IMR-90 (cell line): Measurements from ENCODE around the gene PSENEN. TPM values are rescaled to one million over a fixed set of nuclear protein-coding genes. Genes with fewer than 3 reads are reported as not detected.

ENCODE experiments used
- ATAC-seq: fragments of 200-7000 bp; cut with Tn5 transposase; 2 replicates; pipeline ENCODE4 v1.9.1; 2020; ENCODE audit warnings: low read depth, mild to moderate bottlenecking, moderate library complexity
- BruUV-seq: library from RNA; stranded (reverse); fragments of 400-500 nt; replicated peaks from 2 replicates; lab custom pipeline; 2021; lab: Mats Ljungman, UMichigan
- CTCF ChIA-PET: fragments of 300-600 bp; formaldehyde crosslinking; extraction: SDS; loops from one replicate; lab custom pipeline; 2021; ENCODE audit warnings: antibody characterized with exemption; lab: Yijun Ruan, JAX
- POLR2A ChIA-PET: fragments of 300-600 bp; sonication (Branson Sonifier 250); formaldehyde crosslinking; loops from one replicate; lab custom pipeline; 2022; ENCODE audit warnings: antibody characterized with exemption; ENCODE audit not compliant: unreplicated experiment; lab: Charles Lee
- DNase-seq: peaks from one replicate; pipeline ENCODE4 v3.0.0; 2013
- H2AFZ ChIP-seq: replicated peaks from 2 replicates; pipeline ENCODE3; 2013; ENCODE audit warnings: low read length, mild to moderate bottlenecking; ENCODE audit not compliant: poor library complexity
- H2AK5ac ChIP-seq: 2 replicates; pipeline ENCODE4 v1.6.1; 2013; ENCODE audit warnings: low read depth, low read length, inconsistent platforms
- H2AK9ac ChIP-seq: replicated peaks from 2 replicates; pipeline ENCODE3; 2013; ENCODE audit warnings: mild to moderate bottlenecking, low read depth, low read length, moderate library complexity; ENCODE audit not compliant: poor library complexity
- H2BK120ac ChIP-seq: 2 replicates; pipeline ENCODE4 v1.6.1; 2013; ENCODE audit warnings: low read depth, low read length, inconsistent platforms
- H2BK15ac ChIP-seq: 3 replicates; pipeline ENCODE4 v1.6.1; 2013; ENCODE audit warnings: low read depth, low read length, inconsistent platforms
- H2BK20ac ChIP-seq: 2 replicates; pipeline ENCODE4 v1.6.1; 2013; ENCODE audit warnings: low read depth, mild to moderate bottlenecking, inconsistent platforms, low read length, moderate library complexity
- H2BK5ac ChIP-seq: 2 replicates; pipeline ENCODE4 v1.6.1; 2013; ENCODE audit warnings: mild to moderate bottlenecking, low read depth, low read length, inconsistent platforms; ENCODE audit not compliant: poor library complexity, severe bottlenecking
- H3K14ac ChIP-seq: replicated peaks from 2 replicates; pipeline ENCODE4 v1.6.1; 2013; ENCODE audit warnings: low read depth, low read length, inconsistent platforms
- H3K18ac ChIP-seq: 2 replicates; pipeline ENCODE4 v1.6.1; 2013; ENCODE audit warnings: low read depth, low read length, control low read depth
- H3K23ac ChIP-seq: 2 replicates; pipeline ENCODE4 v1.6.1; 2013; ENCODE audit warnings: low read depth, low read length, inconsistent platforms
- H3K27ac ChIP-seq: 2 replicates; pipeline ENCODE4 v1.5.1; 2013; ENCODE audit warnings: mild to moderate bottlenecking, control low read depth, low read length; ENCODE audit not compliant: insufficient read depth
- H3K27me3 ChIP-seq: 2 replicates; pipeline ENCODE4 v1.6.1; 2013; ENCODE audit warnings: low read length; ENCODE audit not compliant: control insufficient read depth, insufficient read depth
- H3K36me3 ChIP-seq: 2 replicates; pipeline ENCODE4 v1.6.1; 2013; ENCODE audit warnings: low read length, mixed read lengths; ENCODE audit not compliant: control insufficient read depth, insufficient read depth
- H3K4ac ChIP-seq: 2 replicates; pipeline ENCODE4 v1.6.1; 2013; ENCODE audit warnings: low read depth, low read length, inconsistent platforms
- H3K4me1 ChIP-seq: 2 replicates; pipeline ENCODE4 v1.6.1; 2013; ENCODE audit warnings: low read length, mixed read lengths; ENCODE audit not compliant: control insufficient read depth, insufficient read depth
- H3K4me2 ChIP-seq: 2 replicates; pipeline ENCODE4 v1.6.1; 2013; ENCODE audit warnings: low read depth, mild to moderate bottlenecking, control low read depth, low read length, moderate library complexity
- H3K4me3 ChIP-seq: 2 replicates; pipeline ENCODE4 v1.5.1; 2013; ENCODE audit warnings: low read depth, mild to moderate bottlenecking, control low read depth, low read length, moderate library complexity; ENCODE audit not compliant: insufficient read depth
- H3K56ac ChIP-seq: 2 replicates; pipeline ENCODE4 v1.6.1; 2013; ENCODE audit warnings: low read length, inconsistent platforms; ENCODE audit not compliant: insufficient read depth; ENCODE audit errors: extremely low read depth
- H3K79me1 ChIP-seq, 2 experiments: 2 replicates each; pipeline ENCODE4 v1.6.1; 2013; ENCODE audit warnings: low read length in 2 of 2, inconsistent platforms in 1 of 2, low read depth in 1 of 2
- H3K9ac ChIP-seq: 2 replicates; pipeline ENCODE4 v1.6.1; 2013; ENCODE audit warnings: low read depth, low read length, control low read depth
- H3K9me1 ChIP-seq: 2 replicates; pipeline ENCODE4 v1.6.1; 2013; ENCODE audit warnings: low read length, inconsistent platforms; ENCODE audit not compliant: insufficient read depth
- H3K9me3 ChIP-seq: 2 replicates; pipeline ENCODE4 v1.6.1; 2013; ENCODE audit warnings: low read length; ENCODE audit not compliant: control insufficient read depth, insufficient read depth
- H4K20me1 ChIP-seq: 2 replicates; pipeline ENCODE4 v1.6.1; 2013; ENCODE audit warnings: low read length, inconsistent platforms; ENCODE audit not compliant: insufficient read depth
- H4K5ac ChIP-seq: 2 replicates; pipeline ENCODE4 v1.6.1; 2013; ENCODE audit warnings: mild to moderate bottlenecking, low read depth, low read length, control low read depth
- H4K8ac ChIP-seq, 2 experiments: 2 replicates each; pipeline ENCODE4 v1.6.1; 2013; ENCODE audit warnings: low read depth in 2 of 2, low read length in 2 of 2, control low read depth in 1 of 2, inconsistent platforms in 1 of 2
- H4K91ac ChIP-seq: 2 replicates; pipeline ENCODE4 v1.6.1; 2013; ENCODE audit warnings: low read depth, low read length, inconsistent platforms; ENCODE audit not compliant: insufficient read depth
- BHLHE40 ChIP-seq: fragments of 150-350 bp; IDR thresholded peaks from 2 replicates; pipeline ENCODE4 v1.6.1; 2016; ENCODE audit warnings: mild to moderate bottlenecking, low read depth, low read length
- CHD1 ChIP-seq: IDR thresholded peaks from 2 replicates; pipeline ENCODE4 v1.6.1; 2012; ENCODE audit warnings: low read depth, low read length, improper control_type of control experiment
- CTCF ChIP-seq: conservative IDR thresholded peaks from 2 replicates; pipeline ENCODE4 v1.5.1; 2012; ENCODE audit warnings: mild to moderate bottlenecking, low read depth, low read length, improper control_type of control experiment
- FOS ChIP-seq: fragments of 150-350 bp; IDR thresholded peaks from 2 replicates; pipeline ENCODE4 v1.6.1; 2016; ENCODE audit warnings: low read depth, low read length
- MAZ ChIP-seq: IDR thresholded peaks from 2 replicates; pipeline ENCODE4 v1.6.1; 2012; ENCODE audit warnings: low read depth, mild to moderate bottlenecking, low read length, improper control_type of control experiment, moderate library complexity, borderline replicate concordance
- MXI1 ChIP-seq: IDR thresholded peaks from 2 replicates; pipeline ENCODE4 v1.6.1; 2012; ENCODE audit warnings: low read depth, mild to moderate bottlenecking, low read length, moderate library complexity, borderline replicate concordance
- NFE2L2 ChIP-seq: fragments of 150-350 bp; IDR thresholded peaks from 2 replicates; pipeline ENCODE4 v1.6.1; 2016; ENCODE audit warnings: low read depth, mild to moderate bottlenecking, low read length
- POLR2A ChIP-seq: IDR thresholded peaks from 2 replicates; pipeline ENCODE4 v1.6.1; 2012; ENCODE audit warnings: mild to moderate bottlenecking, low read depth, low read length
- RAD21 ChIP-seq: IDR thresholded peaks from 2 replicates; pipeline ENCODE4 v1.6.1; 2012; ENCODE audit warnings: low read length, improper control_type of control experiment
- RFX5 ChIP-seq: IDR thresholded peaks from 2 replicates; pipeline ENCODE4 v1.8.0; 2012; ENCODE audit warnings: low read depth, mild to moderate bottlenecking, low read length, moderate library complexity
- SMC3 ChIP-seq: fragments of 150-350 bp; IDR thresholded peaks from 2 replicates; pipeline ENCODE4 v1.6.1; 2016; ENCODE audit warnings: low read depth, mild to moderate bottlenecking, antibody characterized with exemption, low read length, moderate library complexity
- WGBS, 2 experiments: methylation state at CpG; one replicate each; pipeline versions ENCODE4 v1.1.5 to v1.1.7; 2013; ENCODE audit warnings: missing lambda C conversion rate in 2 of 2; ENCODE audit not compliant: insufficient read length in 1 of 2; ENCODE audit errors: extremely low coverage in 2 of 2; 5-methylcytosine and 5-hydroxymethylcytosine counted together
- dilution Hi-C: fragments of 300-500 bp; cut with HindIII; formaldehyde crosslinking; loops from one replicate; pipeline ENCODE4 v1.14.3; 2018; ENCODE audit warnings: low sequenced_read_pairs; ENCODE audit not compliant: unreplicated experiment
- in situ Hi-C: fragments of 300-500 bp; cut with MboI; formaldehyde crosslinking; loops from 3 replicates; pipeline ENCODE4 v1.14.3; 2019; ENCODE audit warnings: low sequenced_read_pairs, inconsistent platforms, mixed read lengths
- intact Hi-C: fragments of 100-400 bp; cut with micrococcal nuclease; formaldehyde crosslinking; loops from 2 replicates; pipeline ENCODE4 v1.10.0; 2022
- polyA plus RNA-seq, 3 experiments: library from polyadenylated mRNA; depleted of rRNA; stranded (reverse); fragments of >200 nt; gene quantifications; 2 replicates each; pipeline ENCODE4 v1.2.3, GENCODE V29; 2012; ENCODE audit warnings: low replicate concordance in 1 of 3
- total RNA-seq: library from RNA; depleted of rRNA; stranded (reverse); fragments of >200 nt; gene quantifications from 2 replicates; pipeline ENCODE4 v1.2.3, GENCODE V29; 2012
- TF ChIP-seq, protein P1 (sequence below): fragments of 150-350 bp; IDR thresholded peaks from 2 replicates; pipeline ENCODE4 v1.6.1; 2016; ENCODE audit warnings: low read depth, mild to moderate bottlenecking, low read length, moderate library complexity, borderline replicate concordance
- TF ChIP-seq, protein P2 (sequence below): fragments of 150-350 bp; IDR thresholded peaks from 2 replicates; pipeline ENCODE4 v1.6.1; 2017; ENCODE audit warnings: mild to moderate bottlenecking, antibody characterized with exemption, low read length, low read depth

Gene PSENEN
- total and polyA plus RNA-seq, 2 of the 4 experiments (the other 2 are of a cell fraction): 9.0 to 47.0 TPM

DNA sequence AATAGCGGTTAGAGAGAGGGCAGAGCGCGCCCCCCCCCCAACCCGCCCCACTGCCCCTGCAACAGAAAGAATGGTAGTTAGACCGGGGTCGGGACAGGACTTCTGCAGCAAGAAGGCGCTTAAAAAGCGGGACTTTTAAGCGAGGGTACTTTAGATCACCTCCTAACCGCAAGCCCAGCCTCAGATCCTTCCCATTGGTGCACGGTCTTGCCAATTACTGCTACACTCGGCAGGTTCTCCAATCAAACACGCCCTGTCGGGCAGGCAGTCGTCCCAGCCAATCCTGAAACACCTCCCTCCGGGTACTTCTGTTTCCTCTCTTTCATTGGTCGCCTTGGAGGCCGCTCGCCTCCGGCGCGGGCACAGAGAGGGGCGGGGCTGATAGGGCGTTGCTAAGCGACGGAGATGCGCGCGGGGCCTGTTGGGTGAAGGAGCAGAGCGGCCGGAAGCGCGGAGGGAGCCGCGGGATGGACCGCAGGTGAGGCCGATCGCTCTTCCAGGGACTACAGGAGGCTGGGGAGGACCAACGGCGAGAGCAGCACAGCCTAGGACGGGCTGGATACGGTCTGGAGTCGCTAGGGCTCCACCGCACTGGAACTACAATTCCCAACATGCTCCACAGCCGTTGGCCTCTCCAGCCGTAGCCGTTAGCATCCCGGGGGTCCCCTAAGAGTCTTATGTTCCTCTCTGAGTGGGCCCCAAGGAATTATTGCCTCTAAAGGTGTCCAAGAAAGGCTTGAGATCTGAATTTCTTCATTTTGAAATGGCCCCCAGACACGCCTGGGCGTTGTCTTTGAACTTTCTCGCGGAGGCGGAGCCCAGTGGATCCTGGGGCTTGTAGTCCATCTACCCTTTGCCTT is 12.5 kb downstream of the PSENEN start, which contains the start of gene PROSER3:
Gene PROSER3, plus strand, starts transcription at position 428 of the 860 bp plus-strand sequence. Its CDS starts 40 bp downstream, at position 468.
- intact Hi-C loops: loop anchor here (2.0 to 5.0 kb wide), 2 partner anchors 17 to 174 kb away; partner anchors contain the start of gene ARHGAP33
- peak; percentile 86 for ATAC-seq
- ChIA-PET POLR2A (no interaction called here), CTCF (interaction anchor here (0.6 kb wide), 1 partner anchor 173 kb away, joined by 3 read pairs; no protein-coding TSS in a partner anchor)
- Histone ChIP-seq H4K8ac (peak within 1 kb of the TSS; percentile 80 to 99), H2AK9ac (peak within 1 kb of the TSS; percentile 95), H4K5ac (peak within 1 kb of the TSS; percentile 80), H3K18ac (peak within 1 kb of the TSS; percentile 68), H3K27me3 (no peaks in the 10 kb centered on the region), H3K4ac (peak within 1 kb of the TSS; percentile 93), H2AK5ac (peak within 1 kb of the TSS; percentile 82), H2BK5ac (peak within 1 kb of the TSS; percentile 96), H3K9me3 (no peaks in the 10 kb centered on the region), H3K79me1 (peaks cover 35 to 64% of the 10 kb centered on the region in 2 experiments), H3K56ac (peak within 1 kb of the TSS; percentile 95), H3K23ac (peak within 1 kb of the TSS; percentile 96), H2BK120ac (peak within 1 kb of the TSS; percentile 92), H3K4me3 (peak within 1 kb of the TSS; percentile 58), H4K20me1 (peaks cover 6% of the 10 kb centered on the region; the same call in 1 of the 2 replicates), H4K91ac (peak within 1 kb of the TSS; percentile 92), H3K4me1 (peaks cover 13% of the 10 kb centered on the region), H3K4me2 (peak within 1 kb of the TSS; percentile 93), H3K27ac (peak within 1 kb of the TSS; percentile 97), H2BK15ac (peak within 1 kb of the TSS; percentile 56; the same call in 1 of the 3 replicates), H3K9me1 (peaks cover 20% of the 10 kb centered on the region; the same call in 1 of the 2 replicates), H3K36me3 (peaks cover 28% of the 10 kb centered on the region), H3K14ac (peak within 1 kb of the TSS; percentile 96), H2BK20ac (peak within 1 kb of the TSS; percentile 47; the same call in 1 of the 2 replicates), H2AFZ (peak within 1 kb of the TSS; percentile 96), H3K9ac (peak within 1 kb of the TSS; percentile 90)
- WGBS, 2 experiments: 2% methylated on average over 14 of the region's 53 CpGs; no CpG with 5 or more reads in 1 of the 2 experiments
- DNase-seq: peak; percentile 100
- in situ Hi-C loops: no loop called here
- dilution Hi-C loops: no loop called here
- BruUV-seq: TSS peak; percentile 74
- TF ChIP-seq, protein P1, sequence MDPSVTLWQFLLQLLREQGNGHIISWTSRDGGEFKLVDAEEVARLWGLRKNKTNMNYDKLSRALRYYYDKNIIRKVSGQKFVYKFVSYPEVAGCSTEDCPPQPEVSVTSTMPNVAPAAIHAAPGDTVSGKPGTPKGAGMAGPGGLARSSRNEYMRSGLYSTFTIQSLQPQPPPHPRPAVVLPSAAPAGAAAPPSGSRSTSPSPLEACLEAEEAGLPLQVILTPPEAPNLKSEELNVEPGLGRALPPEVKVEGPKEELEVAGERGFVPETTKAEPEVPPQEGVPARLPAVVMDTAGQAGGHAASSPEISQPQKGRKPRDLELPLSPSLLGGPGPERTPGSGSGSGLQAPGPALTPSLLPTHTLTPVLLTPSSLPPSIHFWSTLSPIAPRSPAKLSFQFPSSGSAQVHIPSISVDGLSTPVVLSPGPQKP: no peak
- no peak for TF ChIP-seq CTCF
- no peak; the same call in 1 of the 2 replicates for TF ChIP-seq CHD1
- TF ChIP-seq RAD21: no peak
- peak; percentile 90; the same call in 1 of the 2 replicates for TF ChIP-seq FOS
- no peak for TF ChIP-seq NFE2L2
- TF ChIP-seq MAZ: peak; percentile 77; the same call in 1 of the 2 replicates
- no peak for TF ChIP-seq BHLHE40
- no peak for TF ChIP-seq RFX5
- TF ChIP-seq SMC3: no peak
- TF ChIP-seq MXI1: peak; percentile 49; the same call in 1 of the 2 replicates
- TF ChIP-seq, protein P2, sequence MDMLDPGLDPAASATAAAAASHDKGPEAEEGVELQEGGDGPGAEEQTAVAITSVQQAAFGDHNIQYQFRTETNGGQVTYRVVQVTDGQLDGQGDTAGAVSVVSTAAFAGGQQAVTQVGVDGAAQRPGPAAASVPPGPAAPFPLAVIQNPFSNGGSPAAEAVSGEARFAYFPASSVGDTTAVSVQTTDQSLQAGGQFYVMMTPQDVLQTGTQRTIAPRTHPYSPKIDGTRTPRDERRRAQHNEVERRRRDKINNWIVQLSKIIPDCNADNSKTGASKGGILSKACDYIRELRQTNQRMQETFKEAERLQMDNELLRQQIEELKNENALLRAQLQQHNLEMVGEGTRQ: peak; percentile 29; the same call in 1 of the 2 replicates
- peak; percentile 71 for TF ChIP-seq POLR2A
